HepG2 (cell line): ENCODE data around the gene TRAPPC1. TPM values are rescaled to one million over a fixed set of nuclear protein-coding genes. Genes with fewer than 3 reads are reported as not detected.

ENCODE experiments used
- ASH2L ChIP-seq: fragments of 300-600, 200-600 bp; sonication (generic); IDR thresholded peaks from 2 replicates; pipeline ENCODE4 v1.7.0; 2017; ENCODE audit warnings: low read depth, mild to moderate bottlenecking, moderate library complexity, mixed read lengths, low read length; ENCODE audit not compliant: insufficient read length
- CENPT ChIP-seq: sonication (generic); formaldehyde crosslinking; IDR thresholded peaks from 2 replicates; pipeline ENCODE4 v1.8.0; 2022; ENCODE audit warnings: low read depth, mild to moderate bottlenecking, moderate library complexity, missing genetic modification reagents
- FOXO4 ChIP-seq: sonication (generic); formaldehyde crosslinking; conservative IDR thresholded peaks from 2 replicates; pipeline ENCODE4 v1.8.1; 2023; ENCODE audit warnings: missing genetic modification reagents
- GATA4 ChIP-seq: sonication (generic); IDR thresholded peaks from 2 replicates; pipeline ENCODE4 v1.6.1; 2016; ENCODE audit warnings: antibody characterized with exemption, low read depth, borderline replicate concordance
- HDAC1 ChIP-seq: sonication (generic); formaldehyde crosslinking; IDR thresholded peaks from 2 replicates; pipeline ENCODE4 v1.5.1; 2020; ENCODE audit warnings: mild to moderate bottlenecking, missing genetic modification reagents
- HHEX ChIP-seq: IDR thresholded peaks from 2 replicates; pipeline ENCODE4 v1.6.1; 2016; ENCODE audit warnings: control low read depth
- IRF2 ChIP-seq: IDR thresholded peaks from 2 replicates; pipeline ENCODE4 v1.6.1; 2018; ENCODE audit warnings: missing genetic modification reagents, missing compliant biosample characterization
- NKX3-1 ChIP-seq: sonication (generic); formaldehyde crosslinking; IDR thresholded peaks from 2 replicates; pipeline ENCODE4 v1.5.0; 2020; ENCODE audit warnings: missing genetic modification reagents
- ZBED4 ChIP-seq: sonication (generic); formaldehyde crosslinking; IDR thresholded peaks from 2 replicates; pipeline ENCODE4 v1.4.0; 2020; ENCODE audit warnings: missing genetic modification reagents, borderline replicate concordance
- ZNF460 ChIP-seq: sonication (generic); formaldehyde crosslinking; IDR thresholded peaks from 2 replicates; pipeline ENCODE4 v1.5.1; 2020; ENCODE audit warnings: missing genetic modification reagents, mild to moderate bottlenecking, borderline replicate concordance
- ZNF589 ChIP-seq: sonication (generic); formaldehyde crosslinking; conservative IDR thresholded peaks from 2 replicates; pipeline ENCODE4 v1.8.0; 2022; ENCODE audit warnings: mild to moderate bottlenecking, moderate library complexity, missing genetic modification reagents
- ZNF605 ChIP-seq: sonication (generic); formaldehyde crosslinking; IDR thresholded peaks from 2 replicates; pipeline ENCODE4 v1.8.0; 2022; ENCODE audit warnings: mild to moderate bottlenecking, missing genetic modification reagents
- ZNF770 ChIP-seq: sonication (generic); formaldehyde crosslinking; IDR thresholded peaks from 2 replicates; pipeline ENCODE4 v1.5.0; 2020; ENCODE audit warnings: mild to moderate bottlenecking, missing genetic modification reagents
- polyA plus RNA-seq, 8 experiments: library from polyadenylated mRNA; depleted of rRNA in 3 of 8; stranded (reverse) in 7 of 8; unstranded in 1 of 8; fragments of >200 nt; fragmentation: Illumina TruSeq in 4 of 8; extraction: Trizol in 4 of 8; gene quantifications; 2 replicates each; pipeline versions ENCODE4 v1.2.1 to v1.2.3, GENCODE V29; 2011 to 2016; ENCODE audit warnings: low read depth in 4 of 8, missing spikeins in 1 of 8, mixed read lengths in 1 of 8; ENCODE audit not compliant: insufficient read depth in 1 of 8
- total RNA-seq, 5 experiments: library from RNA; depleted of rRNA; stranded (reverse); fragments of >200 nt; fragmentation: Illumina TruSeq; extraction: Trizol; gene quantifications; 2 replicates each; pipeline ENCODE4 v1.2.3, GENCODE V29; 2016; ENCODE audit warnings: low read depth in 1 of 5
- TF ChIP-seq, protein P1 (sequence below): sonication (generic); formaldehyde crosslinking; IDR thresholded peaks from 2 replicates; pipeline ENCODE4 v1.4.0; 2020; ENCODE audit warnings: missing genetic modification reagents

TRAPPC1 gene
- total and polyA plus RNA-seq, 2 of the 13 experiments (the other 11 are each of a cell fraction or from before 2014, with no cell fraction given), result 28.1 to 44.9 TPM

DNA sequence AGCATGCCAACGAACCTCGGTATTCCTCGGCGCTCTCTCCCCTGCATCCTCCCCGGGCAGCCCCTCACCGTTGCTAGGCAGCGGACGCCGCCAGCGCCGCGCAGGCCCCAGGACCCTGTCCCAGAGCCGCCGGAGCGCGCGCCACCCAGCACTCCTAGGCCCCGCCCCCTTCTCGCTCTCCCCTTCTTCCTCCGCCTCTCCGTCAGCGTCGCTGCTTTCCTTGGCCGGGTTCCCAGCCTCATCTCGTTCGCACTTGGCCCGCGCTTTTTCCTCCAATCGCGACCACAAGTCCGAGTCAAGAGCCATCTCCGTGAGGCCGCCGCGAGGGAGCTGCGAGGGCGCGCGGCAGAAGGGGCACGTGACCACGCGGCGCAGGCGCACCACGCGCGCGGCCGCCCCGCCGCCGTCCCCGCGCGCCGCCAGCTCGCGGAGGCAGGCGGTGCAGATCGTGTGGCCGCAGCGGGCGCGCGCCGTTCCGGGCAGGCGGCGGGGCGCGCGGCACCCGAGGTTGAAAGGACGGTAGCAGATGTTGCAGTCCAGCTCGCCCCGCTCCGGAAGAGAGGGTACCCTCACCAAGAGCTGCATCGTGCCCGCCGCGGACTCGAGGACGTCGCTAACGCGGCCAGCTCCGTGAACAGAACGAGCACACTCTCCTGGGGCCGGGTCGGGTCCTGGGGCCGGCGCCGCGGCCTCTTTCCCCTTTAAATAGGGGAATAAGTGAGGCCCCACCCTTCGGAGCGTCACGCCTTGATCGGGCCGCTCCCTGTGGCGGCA is 15.9 kb downstream of the TRAPPC1 start, which contains the start of gene RNF227 (continued):
- TF ChIP-seq, protein P1, sequence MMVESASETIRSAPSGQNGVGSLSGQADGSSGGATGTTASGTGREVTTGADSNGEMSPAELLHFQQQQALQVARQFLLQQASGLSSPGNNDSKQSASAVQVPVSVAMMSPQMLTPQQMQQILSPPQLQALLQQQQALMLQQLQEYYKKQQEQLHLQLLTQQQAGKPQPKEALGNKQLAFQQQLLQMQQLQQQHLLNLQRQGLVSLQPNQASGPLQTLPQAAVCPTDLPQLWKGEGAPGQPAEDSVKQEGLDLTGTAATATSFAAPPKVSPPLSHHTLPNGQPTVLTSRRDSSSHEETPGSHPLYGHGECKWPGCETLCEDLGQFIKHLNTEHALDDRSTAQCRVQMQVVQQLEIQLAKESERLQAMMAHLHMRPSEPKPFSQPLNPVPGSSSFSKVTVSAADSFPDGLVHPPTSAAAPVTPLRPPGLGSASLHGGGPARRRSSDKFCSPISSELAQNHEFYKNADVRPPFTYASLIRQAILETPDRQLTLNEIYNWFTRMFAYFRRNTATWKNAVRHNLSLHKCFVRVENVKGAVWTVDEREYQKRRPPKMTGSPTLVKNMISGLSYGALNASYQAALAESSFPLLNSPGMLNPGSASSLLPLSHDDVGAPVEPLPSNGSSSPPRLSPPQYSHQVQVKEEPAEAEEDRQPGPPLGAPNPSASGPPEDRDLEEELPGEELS (CRISPR knock-in tag), result no peak
- no peak for TF ChIP-seq GATA4
- no peak for TF ChIP-seq ZNF460
- peak; percentile 97 for TF ChIP-seq CENPT (CRISPR knock-in tag)
- TF ChIP-seq ZNF605 (CRISPR knock-in tag), result peak; percentile 69; the same call in 1 of the 2 replicates
- TF ChIP-seq HDAC1 (CRISPR knock-in tag), result no peak; the same call in 1 of the 2 replicates
- no peak for TF ChIP-seq ZNF770 (CRISPR knock-in tag)
- peak; percentile 59; the same call in 1 of the 2 replicates for TF ChIP-seq IRF2 (CRISPR knock-in tag)
- no peak for TF ChIP-seq HHEX (CRISPR knock-in tag)
- peak; percentile 70; the same call in 1 of the 2 replicates for TF ChIP-seq ZNF589
- TF ChIP-seq ZBED4 (CRISPR knock-in tag), result 0 out of 2 replicates have a peak, but pooled peaks have one; percentile 26
- TF ChIP-seq NKX3-1, result peak; percentile 86; the same call in 1 of the 2 replicates
- TF ChIP-seq ASH2L, result no peak
- 0 out of 2 replicates have a peak, but pooled peaks have one; percentile 68 for TF ChIP-seq FOXO4 (CRISPR knock-in tag)
